Endothelial cell of umbilical vein (primary cell): ENCODE data around the gene GHRHR. TPM values are rescaled to one million over a fixed set of nuclear protein-coding genes. Genes with fewer than 3 reads are reported as not detected.

Experiments used
- BruUV-seq: library from RNA; stranded (reverse); fragments of 400-500 nt; replicated peaks from 2 replicates; lab custom pipeline; 2021; lab: Mats Ljungman, UMichigan
- CTCF ChIA-PET: fragments of 300-600, 350-600 bp; sonication (Branson Sonifier 250); formaldehyde crosslinking; loops from one replicate; lab custom pipeline; 2021; ENCODE audit warnings: antibody characterized with exemption, inconsistent platforms; lab: Charles Lee
- POLR2A ChIA-PET: fragments of 300-600, 350-600 bp; sonication (Branson Sonifier 250); formaldehyde crosslinking; loops from one replicate; lab custom pipeline; 2021; ENCODE audit warnings: antibody characterized with exemption, inconsistent platforms; lab: Charles Lee
- DNase-seq: peaks from one replicate; pipeline ENCODE4 v3.0.0-alpha.2; 2011; ENCODE audit warnings: low read depth, low spot score
- FAIRE-seq: peaks from 2 replicates; lab custom pipeline; 2011; peaks lifted over from hg19 to GRCh38; lab: Jason Lieb, UNC
- H2AFZ ChIP-seq: 2 replicates; pipeline ENCODE4 v1.6.0; 2012; ENCODE audit warnings: low read depth, low read length, control low read depth, inconsistent platforms
- H3K27ac ChIP-seq: 2 replicates; pipeline ENCODE4 v1.5.1; 2011; ENCODE audit warnings: low read depth, mild to moderate bottlenecking, control low read depth, low read length, moderate library complexity; ENCODE audit not compliant: insufficient read depth
- H3K27me3 ChIP-seq, 2 experiments: 2 replicates each; pipeline versions ENCODE4 v1.6.0 to v1.6.1; 2011; ENCODE audit warnings: low read length in 2 of 2, mixed read lengths in 1 of 2; ENCODE audit not compliant: control insufficient read depth in 2 of 2, insufficient read depth in 2 of 2
- H3K36me3 ChIP-seq, 2 experiments: 2 replicates in 1 of 2; 3 replicates in 1 of 2; pipeline ENCODE4 v1.5.1; 2011; ENCODE audit warnings: low read length in 2 of 2, mild to moderate bottlenecking in 1 of 2, moderate library complexity in 1 of 2; ENCODE audit not compliant: control insufficient read depth in 2 of 2, insufficient read depth in 2 of 2; ENCODE audit errors: extremely low read depth in 1 of 2
- H3K4me1 ChIP-seq: 3 replicates; pipeline ENCODE4 v1.5.1; 2011; ENCODE audit warnings: mild to moderate bottlenecking, low read length; ENCODE audit not compliant: control insufficient read depth, insufficient read depth; ENCODE audit errors: extremely low read depth
- H3K4me2 ChIP-seq: 2 replicates; pipeline ENCODE4 v1.6.1; 2011; ENCODE audit warnings: low read length, control low read depth, mixed read lengths; ENCODE audit not compliant: insufficient read depth
- H3K4me3 ChIP-seq, 3 experiments: fragments of 200-600 bp in 1 of 3; sonication (generic), shearing (Covaris generic) in 1 of 3; replicated peaks in 1 of 3; 2 replicates each; pipeline ENCODE4 v1.5.1; 2011 to 2016; ENCODE audit warnings: control low read depth in 3 of 3, low read length in 3 of 3, mild to moderate bottlenecking in 2 of 3, inconsistent platforms in 1 of 3, low read depth in 1 of 3, moderate library complexity in 1 of 3; ENCODE audit not compliant: insufficient read depth in 1 of 3
- H3K79me2 ChIP-seq: 2 replicates; pipeline ENCODE4 v1.6.0; 2012; ENCODE audit warnings: low read length, inconsistent platforms; ENCODE audit not compliant: control insufficient read depth, insufficient read depth
- H3K9ac ChIP-seq: replicated peaks from 2 replicates; pipeline ENCODE3; 2011; ENCODE audit warnings: low read length, control low read depth; ENCODE audit not compliant: insufficient read depth; ENCODE audit errors: extremely low read depth
- H3K9me1 ChIP-seq: replicated peaks from 3 replicates; pipeline ENCODE4 v1.6.0; 2011; ENCODE audit warnings: mild to moderate bottlenecking, low read length; ENCODE audit not compliant: control insufficient read depth, insufficient read depth; ENCODE audit errors: extremely low read depth
- H3K9me3 ChIP-seq: replicated peaks from 2 replicates; pipeline ENCODE4 v1.5.1; 2012; ENCODE audit warnings: low read length, inconsistent platforms; ENCODE audit not compliant: control insufficient read depth, insufficient read depth
- H4K20me1 ChIP-seq: replicated peaks from 2 replicates; pipeline ENCODE3; 2011; ENCODE audit warnings: mild to moderate bottlenecking, low read length; ENCODE audit not compliant: control insufficient read depth, insufficient read depth; ENCODE audit errors: extremely low read depth
- EZH2 ChIP-seq: IDR thresholded peaks from 2 replicates; pipeline ENCODE4 v1.6.1; 2012; ENCODE audit warnings: borderline replicate concordance, low read depth, mild to moderate bottlenecking, moderate library complexity, low read length, inconsistent platforms; ENCODE audit not compliant: severe bottlenecking
- FOS ChIP-seq: IDR thresholded peaks from 2 replicates; pipeline ENCODE4 v1.6.1; 2011; ENCODE audit warnings: mild to moderate bottlenecking, low read length, moderate library complexity, borderline replicate concordance; ENCODE audit not compliant: insufficient read depth
- GATA2 ChIP-seq: IDR thresholded peaks from 2 replicates; pipeline ENCODE4 v1.7.0; 2011; ENCODE audit warnings: low read depth, mild to moderate bottlenecking, moderate library complexity, mixed read lengths, low read length; ENCODE audit not compliant: insufficient read length, insufficient read depth
- JUN ChIP-seq: IDR thresholded peaks from 2 replicates; pipeline ENCODE4 v1.6.1; 2011; ENCODE audit warnings: borderline replicate concordance, low read depth; ENCODE audit not compliant: insufficient read length, insufficient read depth
- MYC ChIP-seq: IDR thresholded peaks from one replicate; pipeline ENCODE4 v1.6.1; 2011; ENCODE audit warnings: mild to moderate bottlenecking, low read depth, low read length
- POLR2A ChIP-seq: IDR thresholded peaks from 2 replicates; pipeline ENCODE4 v1.6.1; 2012; ENCODE audit warnings: low read depth, mild to moderate bottlenecking, control low read depth, low read length
- POLR2AphosphoS5 ChIP-seq: IDR thresholded peaks from 2 replicates; pipeline ENCODE4 v1.6.1; 2012; ENCODE audit warnings: low read depth, mild to moderate bottlenecking, control low read depth, low read length, moderate library complexity; ENCODE audit not compliant: insufficient read depth
- dilution Hi-C: fragments of 300-500 bp; cut with MboI; formaldehyde crosslinking; loops from one replicate; pipeline ENCODE4 v1.15.0; 2019; ENCODE audit warnings: low sequenced_read_pairs; ENCODE audit not compliant: extremely low pct_ligation_motif_present
- intact Hi-C: fragments of 100-400 bp; cut with micrococcal nuclease; formaldehyde crosslinking; loops from one replicate; pipeline ENCODE4 v1.10.0; 2022
- polyA plus RNA-seq, 4 experiments: library from polyadenylated mRNA; depleted of rRNA in 3 of 4; stranded (reverse) in 3 of 4; unstranded in 1 of 4; fragments of >200 nt; gene quantifications; 2 replicates each; pipeline versions ENCODE4 v1.2.1 to v1.2.3, GENCODE V29; 2011 to 2012; ENCODE audit warnings: missing spikeins in 1 of 4
- total RNA-seq: library from RNA; stranded (reverse); gene quantifications from 2 replicates; pipeline ENCODE4 v1.2.3, GENCODE V29; 2021
- TF ChIP-seq, protein P1 (sequence below), 2 donors: IDR thresholded peaks; 1 replicate in 1 of 2; 2 replicates in 1 of 2; pipeline ENCODE4 v1.5.1; 2011; ENCODE audit warnings: low read length in 2 of 2, mild to moderate bottlenecking in 2 of 2, moderate library complexity in 2 of 2, control low read depth in 1 of 2, inconsistent platforms in 1 of 2, low read depth in 1 of 2; ENCODE audit not compliant: insufficient read depth in 1 of 2; ENCODE audit errors: extremely low read depth in 1 of 2
- TF ChIP-seq, protein P2 (sequence below): IDR thresholded peaks from 2 replicates; pipeline ENCODE4 v1.6.1; 2011; ENCODE audit not compliant: insufficient read depth, insufficient read length

Gene GHRHR
- total and polyA plus RNA-seq, 2 donors (not counting 3 experiments of a cell fraction or from before 2014, with no cell fraction given) = not detected

DNA sequence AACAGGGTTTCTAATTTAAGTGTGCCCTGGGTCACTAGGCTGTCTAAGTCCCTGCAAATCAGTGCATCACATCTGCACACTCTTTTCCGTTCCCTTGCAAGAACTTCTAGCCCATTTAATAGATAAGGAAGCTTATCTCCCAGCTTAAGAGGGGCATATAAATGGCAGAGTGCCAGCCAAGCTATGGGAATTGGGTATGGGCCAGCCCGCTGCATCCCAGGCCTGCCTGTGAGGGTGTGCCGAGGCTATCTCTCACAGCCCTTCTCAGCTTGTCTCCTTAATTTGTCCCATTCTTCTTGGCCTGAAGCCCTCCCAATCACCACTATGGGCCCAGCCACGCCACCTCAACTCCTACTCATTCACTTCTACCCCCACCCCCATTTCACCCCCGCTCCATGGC, 37.4 kb upstream of the GHRHR start:
- no peak overlapping the region for H3K9ac ChIP-seq
- dilution Hi-C loops = no loop called here
- no peak overlapping the region for H3K4me2 ChIP-seq
- CTCF ChIA-PET = interaction anchor here (1.0 kb wide), 1 partner anchor 12 kb away, joined by 6 read pairs; no protein-coding TSS in a partner anchor
- H3K9me3 ChIP-seq = no peaks in the 10 kb centered on the region
- no peaks in the 10 kb centered on the region for H3K27me3 ChIP-seq
- BruUV-seq = no TSS peak
- no peak overlapping the region for H3K27ac ChIP-seq
- no peak overlapping the region for H2AFZ ChIP-seq
- H3K4me1 ChIP-seq = peaks cover 7% of the 10 kb centered on the region
- H3K4me3 ChIP-seq = no peak overlapping the region
- FAIRE-seq (no peak), DNase-seq (peak; percentile 90)
- TF ChIP-seq POLR2AphosphoS5 (no peak), POLR2A (no peak), FOS (no peak), EZH2 (no peak)
- TF ChIP-seq, protein P1, sequence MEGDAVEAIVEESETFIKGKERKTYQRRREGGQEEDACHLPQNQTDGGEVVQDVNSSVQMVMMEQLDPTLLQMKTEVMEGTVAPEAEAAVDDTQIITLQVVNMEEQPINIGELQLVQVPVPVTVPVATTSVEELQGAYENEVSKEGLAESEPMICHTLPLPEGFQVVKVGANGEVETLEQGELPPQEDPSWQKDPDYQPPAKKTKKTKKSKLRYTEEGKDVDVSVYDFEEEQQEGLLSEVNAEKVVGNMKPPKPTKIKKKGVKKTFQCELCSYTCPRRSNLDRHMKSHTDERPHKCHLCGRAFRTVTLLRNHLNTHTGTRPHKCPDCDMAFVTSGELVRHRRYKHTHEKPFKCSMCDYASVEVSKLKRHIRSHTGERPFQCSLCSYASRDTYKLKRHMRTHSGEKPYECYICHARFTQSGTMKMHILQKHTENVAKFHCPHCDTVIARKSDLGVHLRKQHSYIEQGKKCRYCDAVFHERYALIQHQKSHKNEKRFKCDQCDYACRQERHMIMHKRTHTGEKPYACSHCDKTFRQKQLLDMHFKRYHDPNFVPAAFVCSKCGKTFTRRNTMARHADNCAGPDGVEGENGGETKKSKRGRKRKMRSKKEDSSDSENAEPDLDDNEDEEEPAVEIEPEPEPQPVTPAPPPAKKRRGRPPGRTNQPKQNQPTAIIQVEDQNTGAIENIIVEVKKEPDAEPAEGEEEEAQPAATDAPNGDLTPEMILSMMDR (IDR thresholded peaks at IDR 0.05; ENCODE audit: extremely low read depth in 1 of 2, insufficient read depth in 1 of 2, low read depth in 1 of 2, low read length in 2 of 2) = no peak
- H3K9me1 ChIP-seq = no peaks in the 10 kb centered on the region
- no peaks in the 10 kb centered on the region for H3K79me2 ChIP-seq
- peaks cover 0 to 5% of the 10 kb centered on the region in 2 experiments for H3K36me3 ChIP-seq
- intact Hi-C loops = no loop called here
- POLR2A ChIA-PET = no interaction called here
- H4K20me1 ChIP-seq = no peaks in the 10 kb centered on the region

DNA sequence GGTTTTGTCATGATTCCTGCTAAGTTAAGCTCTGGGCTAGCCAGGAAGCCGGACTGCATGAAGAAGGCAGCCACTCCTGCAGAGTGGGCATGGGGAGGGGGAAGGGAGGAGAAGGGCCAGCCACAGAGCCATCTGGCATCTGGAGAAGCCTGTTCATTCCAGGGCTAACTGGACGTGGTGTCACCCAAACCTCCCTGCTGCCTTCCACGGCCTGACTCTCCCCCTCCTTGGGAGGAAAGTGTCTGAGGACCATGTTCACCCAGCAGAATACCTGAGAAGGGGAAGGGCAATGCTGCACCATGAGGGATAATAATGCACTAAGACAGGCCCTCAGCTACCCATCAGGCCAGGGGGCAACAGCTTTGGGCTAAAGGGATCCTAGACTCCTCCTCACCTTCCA, 36.7 kb upstream of the GHRHR start:
- TF ChIP-seq GATA2 (no peak), FOS (no peak), POLR2AphosphoS5 (no peak), POLR2A (no peak), JUN (no peak), EZH2 (no peak), MYC (no peak)
- TF ChIP-seq, protein P1 (IDR thresholded peaks at IDR 0.05; ENCODE audit: extremely low read depth in 1 of 2, insufficient read depth in 1 of 2, low read depth in 1 of 2, low read length in 2 of 2) = no peak
- TF ChIP-seq, protein P2, sequence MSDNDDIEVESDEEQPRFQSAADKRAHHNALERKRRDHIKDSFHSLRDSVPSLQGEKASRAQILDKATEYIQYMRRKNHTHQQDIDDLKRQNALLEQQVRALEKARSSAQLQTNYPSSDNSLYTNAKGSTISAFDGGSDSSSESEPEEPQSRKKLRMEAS = no peak
- DNase-seq (no peak), FAIRE-seq (no peak)
- ChIA-PET CTCF (no interaction called here), POLR2A (no interaction called here)
- H3K79me2 ChIP-seq = no peaks in the 10 kb centered on the region
- H3K27me3 ChIP-seq = no peaks in the 10 kb centered on the region
- no peaks in the 10 kb centered on the region for H3K9me3 ChIP-seq
- H3K4me3 ChIP-seq = no peak overlapping the region
- H3K36me3 ChIP-seq = peaks cover 0 to 5% of the 10 kb centered on the region in 2 experiments
- H3K4me1 ChIP-seq = peaks cover 2% of the 10 kb centered on the region
- no peak overlapping the region for H2AFZ ChIP-seq
- no peak overlapping the region for H3K9ac ChIP-seq
- intact Hi-C loops = no loop called here
- H4K20me1 ChIP-seq = no peaks in the 10 kb centered on the region
- no TSS peak for BruUV-seq
- H3K4me2 ChIP-seq = no peak overlapping the region
- dilution Hi-C loops = no loop called here
- no peak overlapping the region for H3K27ac ChIP-seq
- H3K9me1 ChIP-seq = no peaks in the 10 kb centered on the region
